ENCODE data around the gene ZNF239.
A peak's percentile ranks its signal among the peaks of the same experiment; 100 is the strongest.
"Not testable (repeated sequence)": the region's sequence is repeated elsewhere in the genome, so short reads cannot be mapped to it uniquely, and the experiment has no call there.

The ZNF239 gene

DNA sequence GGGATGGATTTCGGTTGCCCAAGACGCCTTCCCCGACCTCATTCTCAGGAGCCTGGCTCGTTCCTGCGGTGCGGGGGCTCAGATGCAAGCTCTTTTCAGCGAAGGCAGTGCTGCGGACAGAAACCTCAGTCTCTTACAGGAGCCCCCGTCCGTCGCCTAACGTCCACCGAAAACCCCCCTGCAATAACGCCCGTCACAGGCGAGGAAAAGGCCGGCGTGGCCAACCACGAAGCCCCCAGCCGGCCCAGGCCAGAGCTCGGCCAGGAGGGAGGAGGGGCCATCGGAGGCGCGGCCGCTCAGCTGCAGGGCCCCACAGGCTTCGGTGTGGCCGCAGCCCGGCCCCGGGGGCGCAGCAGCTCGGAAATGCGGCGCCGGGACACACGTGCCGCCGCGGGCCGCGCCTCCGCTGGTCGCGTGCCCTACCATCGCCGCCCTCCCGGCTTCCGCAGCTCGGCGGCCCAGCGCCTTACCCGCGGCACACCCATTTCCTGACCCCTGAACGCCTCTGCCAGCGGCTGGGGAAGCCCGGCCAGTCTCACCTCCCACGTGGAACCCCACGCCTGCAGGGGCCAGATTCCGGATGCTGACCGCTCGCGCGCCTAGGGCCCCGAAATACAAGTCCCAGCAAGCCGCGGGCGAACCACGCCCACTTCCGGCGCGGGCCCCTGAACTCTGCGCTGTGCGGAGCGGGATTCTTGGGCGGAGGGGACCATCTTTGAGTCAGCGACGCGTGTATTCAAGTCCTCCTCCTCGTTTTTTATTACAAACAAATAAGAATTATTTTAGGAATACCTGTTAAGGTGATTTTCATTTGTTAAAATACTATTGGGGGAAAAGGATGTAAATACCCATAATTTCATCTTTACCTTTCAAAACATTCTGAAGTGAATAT lies at the start of gene ZNF239:
Gene ZNF239, minus strand, starts transcription at position 616 of the 892 bp plus-strand sequence. CDS start 16,537 bp downstream, outside the sequence.
- Mint-ChIP-seq H3K9me3 (peaks cover 15% of the 10 kb centered on the region), H3K4me3 (peak within 1 kb of the TSS; percentile 91), H3K27me3 (no peaks in the 10 kb centered on the region), H3K36me3 (peaks cover 8% of the 10 kb centered on the region), H3K27ac (peak within 1 kb of the TSS; percentile 96), H3K4me1 (peaks cover 60% of the 10 kb centered on the region)

DNA sequence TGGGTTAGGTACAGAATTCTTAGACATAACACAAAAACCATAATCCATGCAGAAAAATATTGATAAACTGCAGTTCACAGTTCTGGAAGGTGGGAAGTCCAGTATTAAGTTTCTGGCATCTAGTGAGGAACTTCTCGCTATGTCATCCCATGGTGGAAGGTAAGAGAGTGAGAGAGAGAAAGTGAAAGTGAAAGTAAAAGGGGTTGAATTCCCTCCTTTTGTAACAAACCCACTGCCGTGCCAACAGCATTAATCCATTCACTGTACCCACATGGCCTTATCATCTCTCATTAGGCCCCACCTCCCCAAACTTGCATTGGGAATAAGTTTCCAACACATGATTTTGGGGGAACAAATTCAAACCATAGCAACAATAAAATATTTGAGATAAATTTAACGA lies 48.9 kb upstream of the ZNF239 start:
- peaks cover 11% of the 10 kb centered on the region for H3K36me3 Mint-ChIP-seq
- H3K27ac Mint-ChIP-seq: peak overlapping the region; percentile 86
- peaks cover 21% of the 10 kb centered on the region for H3K4me1 Mint-ChIP-seq
- no peaks in the 10 kb centered on the region for H3K27me3 Mint-ChIP-seq
- peaks cover 19% of the 10 kb centered on the region for H3K9me3 Mint-ChIP-seq
- peak overlapping the region; percentile 78 for H3K4me3 Mint-ChIP-seq

DNA sequence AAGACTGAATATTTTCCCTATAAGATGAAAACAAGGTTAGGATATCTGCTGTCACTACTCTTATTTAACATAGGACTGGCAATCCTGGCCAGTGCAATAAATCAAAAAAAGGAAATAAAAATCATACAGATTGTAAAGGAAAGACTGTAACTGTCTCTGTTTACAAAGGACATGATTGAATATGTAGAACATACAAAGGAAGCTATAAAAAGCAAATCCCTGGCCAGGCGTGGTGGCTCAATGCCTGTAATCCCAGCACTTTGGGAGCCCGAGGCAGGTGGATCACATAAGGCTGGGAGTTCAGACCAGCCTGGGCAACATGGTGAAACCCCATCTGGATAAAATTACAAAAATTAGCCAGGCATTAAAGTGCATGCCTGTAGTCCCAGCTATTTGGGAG lies 47.6 kb upstream of the ZNF239 start:
- Mint-ChIP-seq H3K27me3 (no peaks in the 10 kb centered on the region), H3K36me3 (peaks cover 15% of the 10 kb centered on the region), H3K27ac (no peak overlapping the region), H3K4me3 (no peak overlapping the region), H3K9me3 (peaks cover 12% of the 10 kb centered on the region), H3K4me1 (peaks cover 21% of the 10 kb centered on the region)

DNA sequence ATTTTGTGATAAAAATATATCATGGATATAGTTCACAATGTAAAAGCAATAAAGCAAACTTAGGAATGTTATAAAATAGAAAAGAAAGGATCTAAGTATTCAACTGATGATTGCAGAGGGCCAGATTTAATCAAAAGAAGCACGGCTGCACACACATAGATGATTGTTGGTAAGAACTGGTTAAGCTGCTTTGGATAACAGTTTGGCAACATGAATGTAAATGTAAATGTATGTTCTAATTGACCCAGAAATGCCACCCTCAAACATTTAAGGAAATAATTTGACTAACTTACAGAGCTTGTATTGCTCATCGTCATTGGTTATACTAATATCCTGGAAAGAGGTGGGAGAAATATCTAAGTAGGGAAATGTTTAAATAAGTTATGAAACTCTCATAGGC lies 45.0 kb upstream of the ZNF239 start:
- no peak overlapping the region for H3K27ac Mint-ChIP-seq
- H3K4me1 Mint-ChIP-seq: peaks cover 21% of the 10 kb centered on the region
- peaks cover 36% of the 10 kb centered on the region for H3K36me3 Mint-ChIP-seq
- H3K27me3 Mint-ChIP-seq: no peaks in the 10 kb centered on the region
- no peak overlapping the region for H3K4me3 Mint-ChIP-seq
- peaks cover 17% of the 10 kb centered on the region for H3K9me3 Mint-ChIP-seq

DNA sequence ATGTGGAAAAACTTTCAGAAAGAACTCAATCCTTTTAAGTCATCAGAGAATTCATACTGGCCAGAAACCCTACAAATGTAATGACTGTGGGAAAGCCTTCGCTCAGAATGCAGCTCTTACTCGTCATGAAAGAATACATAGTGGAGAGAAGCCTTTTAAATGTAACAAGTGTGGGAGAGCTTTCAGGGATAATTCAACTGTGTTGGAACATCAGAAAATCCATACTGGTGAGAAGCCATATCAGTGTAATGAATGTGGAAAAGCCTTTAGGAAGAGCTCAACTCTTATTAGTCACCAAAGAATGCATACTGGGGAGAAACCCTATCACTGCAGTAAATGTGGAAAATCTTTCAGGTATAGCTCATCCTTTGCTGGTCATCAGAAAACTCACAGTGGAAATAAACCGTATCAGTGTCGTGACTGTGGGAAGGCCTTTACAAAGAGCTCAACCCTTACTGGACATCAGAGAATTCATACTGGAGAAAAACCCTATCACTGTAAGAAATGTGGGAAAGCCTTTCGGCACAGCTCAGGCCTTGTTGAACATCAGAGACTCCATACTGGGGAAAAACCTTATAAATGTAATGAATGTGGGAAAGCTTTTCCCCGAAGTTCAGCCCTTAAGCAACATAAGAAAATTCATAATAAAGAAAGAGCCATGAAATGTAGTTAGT lies 42.4 kb upstream of the ZNF239 start:
- Mint-ChIP-seq H3K9me3 (peaks cover 15% of the 10 kb centered on the region), H3K36me3 (peaks cover 52% of the 10 kb centered on the region), H3K27ac (no peak overlapping the region)

DNA sequence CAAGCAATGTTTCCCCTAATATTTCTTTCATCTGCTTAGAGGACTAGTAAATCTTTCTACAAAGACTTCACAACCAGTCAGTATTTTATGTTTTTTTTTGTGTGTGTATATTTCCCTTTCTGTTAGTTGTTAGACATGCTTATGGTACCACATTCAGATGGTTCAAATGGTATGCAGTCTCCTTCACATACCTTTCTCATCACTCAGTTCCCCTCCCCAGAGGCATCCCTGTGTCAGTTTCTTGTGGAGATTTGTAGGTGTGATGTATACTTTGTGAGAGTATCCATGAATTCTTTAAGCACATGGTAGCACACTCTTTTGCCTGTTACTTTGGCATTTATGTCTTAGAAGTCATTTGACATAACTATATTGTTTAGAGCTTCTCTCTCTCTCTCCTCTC lies 36.2 kb upstream of the ZNF239 start:
- no peak overlapping the region for H3K4me3 Mint-ChIP-seq
- peaks cover 58% of the 10 kb centered on the region for H3K4me1 Mint-ChIP-seq
- peaks cover 56% of the 10 kb centered on the region for H3K36me3 Mint-ChIP-seq
- no peak overlapping the region for H3K27ac Mint-ChIP-seq
- H3K9me3 Mint-ChIP-seq: peaks cover 15% of the 10 kb centered on the region
- no peaks in the 10 kb centered on the region for H3K27me3 Mint-ChIP-seq

More for the DNA sequence above, 42.4 kb upstream of the ZNF239 start:
- no peak overlapping the region for H3K4me3 Mint-ChIP-seq
- H3K4me1 Mint-ChIP-seq: peaks cover 14% of the 10 kb centered on the region
- H3K27me3 Mint-ChIP-seq: no peaks in the 10 kb centered on the region

DNA sequence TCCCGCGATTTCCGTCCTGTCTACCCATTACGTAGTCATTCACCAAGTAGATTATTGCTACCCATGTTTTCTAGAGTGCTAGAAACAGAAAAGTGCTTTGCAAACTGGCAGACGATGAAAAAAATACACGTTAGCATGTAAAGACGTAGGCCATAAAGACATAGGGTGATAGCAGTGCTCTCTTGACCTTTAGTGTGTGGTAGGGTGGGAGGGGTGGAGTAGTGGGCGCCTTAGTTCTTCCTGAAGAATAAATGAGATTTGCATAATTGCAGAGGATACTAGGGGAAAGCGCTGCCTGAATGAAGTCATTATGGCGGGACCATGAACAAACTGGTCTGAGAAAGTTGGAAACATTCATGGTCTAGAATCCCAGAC lies 32.8 kb upstream of the ZNF239 start:
- H3K27ac Mint-ChIP-seq: peak overlapping the region; percentile 42
- no peaks in the 10 kb centered on the region for H3K9me3 Mint-ChIP-seq
- H3K36me3 Mint-ChIP-seq: peaks cover 32% of the 10 kb centered on the region
- peaks cover 51% of the 10 kb centered on the region for H3K4me1 Mint-ChIP-seq
- peak overlapping the region; percentile 87 for H3K4me3 Mint-ChIP-seq
- H3K27me3 Mint-ChIP-seq: no peaks in the 10 kb centered on the region

DNA sequence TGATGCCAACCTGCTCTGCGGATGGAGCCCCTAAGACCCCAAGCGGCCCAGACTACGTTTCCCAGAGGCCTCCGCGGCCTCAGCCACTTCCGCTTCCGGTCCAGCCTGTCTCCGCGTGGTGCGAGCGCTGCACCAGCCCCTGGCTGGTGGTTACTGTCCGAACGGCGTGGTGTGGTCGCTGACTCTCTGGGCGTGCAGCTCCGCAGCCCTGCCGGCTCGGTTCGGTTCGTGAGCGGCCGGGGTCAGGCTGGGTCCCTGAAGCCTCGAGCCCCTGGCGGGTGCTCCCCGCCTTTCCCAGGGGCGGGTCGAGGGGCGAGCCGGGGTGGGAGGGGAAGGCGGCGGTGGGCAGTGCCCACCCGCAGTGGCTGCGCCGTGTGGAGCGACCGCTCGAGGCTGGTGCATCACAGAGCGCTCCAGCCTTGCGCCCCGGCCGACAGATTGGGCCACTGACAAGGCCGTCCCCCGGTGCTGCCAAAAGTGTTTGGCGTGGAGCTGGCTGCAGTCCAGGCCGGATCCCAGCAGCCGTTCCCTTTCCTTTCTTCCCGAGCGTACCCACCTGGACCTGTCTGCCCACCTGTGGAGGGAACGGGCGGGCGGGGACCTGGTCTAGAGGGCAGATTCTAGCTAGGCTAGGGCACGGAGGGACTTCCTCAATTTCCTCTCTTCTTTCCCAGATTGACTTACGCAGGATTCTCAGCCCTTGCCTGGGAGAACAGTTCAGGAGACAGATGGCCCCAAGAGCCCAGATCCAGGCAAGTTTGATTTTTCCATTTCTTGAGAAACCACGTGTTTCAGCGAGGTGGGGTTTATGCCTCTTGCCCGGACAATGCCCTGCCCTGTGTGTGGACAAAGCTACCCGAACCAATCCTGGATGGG lies 32.1 kb upstream of the ZNF239 start, which contains the start of gene ZNF485:
Gene ZNF485, plus strand, starts transcription at position 116 of the 876 bp plus-strand sequence. Its CDS starts 613 bp downstream, at position 729.
- H3K36me3 Mint-ChIP-seq: peaks cover 25% of the 10 kb centered on the region
- no peaks in the 10 kb centered on the region for H3K9me3 Mint-ChIP-seq
- no peaks in the 10 kb centered on the region for H3K27me3 Mint-ChIP-seq
- H3K27ac Mint-ChIP-seq: peak within 1 kb of the TSS; percentile 93
- peaks cover 47% of the 10 kb centered on the region for H3K4me1 Mint-ChIP-seq
- H3K4me3 Mint-ChIP-seq: peak within 1 kb of the TSS; percentile 89

DNA sequence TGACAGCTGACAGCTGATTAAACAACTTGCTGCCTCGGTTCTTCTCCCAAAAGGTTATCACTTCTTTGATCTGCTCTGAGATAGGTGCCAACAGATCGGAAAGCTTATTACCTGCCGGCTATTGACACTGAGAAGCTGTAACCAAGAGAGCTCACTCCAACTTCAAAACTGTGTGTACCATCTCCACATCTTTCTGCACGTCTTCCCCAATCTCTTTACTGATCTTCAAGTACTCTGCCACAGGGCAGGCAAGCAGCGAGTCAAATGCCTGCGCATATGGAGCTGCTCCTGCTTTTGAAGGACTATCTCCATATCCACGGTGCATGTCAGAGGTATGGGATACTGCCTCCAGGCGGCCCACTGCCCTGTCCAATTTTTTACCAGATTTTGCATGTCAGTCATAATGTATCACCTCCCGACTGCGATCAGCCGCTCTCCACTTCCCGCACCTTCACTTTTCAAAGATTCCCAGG lies 31.5 kb upstream of the ZNF239 start:
- no peaks in the 10 kb centered on the region for H3K9me3 Mint-ChIP-seq
- H3K36me3 Mint-ChIP-seq: peaks cover 22% of the 10 kb centered on the region
- H3K4me3 Mint-ChIP-seq: peak overlapping the region; percentile 89
- peaks cover 47% of the 10 kb centered on the region for H3K4me1 Mint-ChIP-seq
- no peaks in the 10 kb centered on the region for H3K27me3 Mint-ChIP-seq
- peak overlapping the region; percentile 93 for H3K27ac Mint-ChIP-seq

DNA sequence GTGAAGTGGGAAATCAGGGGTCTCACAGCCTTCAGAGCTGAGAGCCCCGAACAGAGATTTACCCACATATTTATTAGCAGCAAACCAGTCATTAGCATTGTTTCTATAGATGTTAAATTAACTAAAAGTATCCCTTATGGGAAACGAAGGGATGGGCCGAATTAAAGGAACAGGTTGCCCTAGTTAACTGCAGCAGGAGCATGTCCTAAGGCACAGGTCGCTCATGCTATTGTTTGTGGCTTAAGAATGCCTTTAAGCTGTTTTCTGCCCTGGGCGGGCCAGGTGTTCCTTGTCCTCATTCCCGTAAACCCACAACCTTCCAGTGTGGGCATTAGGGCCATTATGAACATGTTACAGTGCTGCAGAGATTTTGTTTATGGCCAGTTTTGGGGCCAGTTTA lies 27.2 kb upstream of the ZNF239 start:
- H3K4me1 Mint-ChIP-seq: peaks cover 18% of the 10 kb centered on the region
- H3K27ac Mint-ChIP-seq, H3K9me3 Mint-ChIP-seq, H3K4me3 Mint-ChIP-seq, H3K36me3 Mint-ChIP-seq, H3K27me3 Mint-ChIP-seq: not testable (repeated sequence)

DNA sequence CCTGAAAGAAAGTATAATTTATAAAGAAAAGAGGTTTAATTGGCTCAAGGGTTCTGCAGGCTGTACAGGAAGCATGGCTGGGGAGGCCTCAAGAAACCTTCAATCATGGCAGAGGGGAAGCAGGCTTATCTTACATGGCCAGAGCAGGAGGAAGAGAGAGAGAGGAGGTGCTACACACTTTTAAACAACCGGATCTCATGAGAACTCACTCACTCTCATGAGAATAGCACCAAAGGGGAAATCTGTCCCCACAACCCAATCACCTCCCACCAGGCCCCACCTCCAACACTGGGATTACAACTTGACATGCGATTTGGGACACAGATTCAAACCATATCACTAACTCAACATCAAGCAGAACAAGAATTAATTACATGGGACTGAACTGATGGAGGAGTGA lies 24.9 kb upstream of the ZNF239 start:
- no peak overlapping the region for H3K4me3 Mint-ChIP-seq
- H3K27me3 Mint-ChIP-seq: no peaks in the 10 kb centered on the region
- H3K36me3 Mint-ChIP-seq: no peaks in the 10 kb centered on the region
- no peaks in the 10 kb centered on the region for H3K9me3 Mint-ChIP-seq
- H3K4me1 Mint-ChIP-seq: peaks cover 33% of the 10 kb centered on the region
- no peak overlapping the region for H3K27ac Mint-ChIP-seq

DNA sequence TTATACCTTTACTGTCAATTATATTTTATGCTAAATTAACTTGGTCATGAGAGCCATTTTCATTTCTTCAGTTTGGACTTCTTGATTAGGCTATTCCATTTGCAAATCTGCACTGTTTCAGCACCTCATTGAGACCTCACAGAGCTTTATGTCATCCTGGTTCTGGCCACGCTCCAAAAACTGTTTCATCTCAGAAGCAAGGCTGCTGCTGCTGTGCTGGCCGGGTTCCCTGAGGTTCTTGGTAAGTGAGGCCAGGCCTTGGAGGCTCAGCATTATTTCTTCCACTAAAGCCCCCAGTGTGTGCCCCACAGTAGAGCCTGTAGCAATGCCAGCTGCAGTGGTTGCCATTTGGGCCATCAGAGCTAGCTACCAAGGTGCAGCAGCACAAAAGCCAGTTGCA lies 24.0 kb upstream of the ZNF239 start:
- no peak overlapping the region for H3K4me3 Mint-ChIP-seq
- H3K27ac Mint-ChIP-seq: peak overlapping the region; percentile 65
- H3K4me1 Mint-ChIP-seq: peaks cover 36% of the 10 kb centered on the region
- H3K36me3 Mint-ChIP-seq: peaks cover 3% of the 10 kb centered on the region
- H3K27me3 Mint-ChIP-seq: no peaks in the 10 kb centered on the region
- H3K9me3 Mint-ChIP-seq: no peaks in the 10 kb centered on the region

DNA sequence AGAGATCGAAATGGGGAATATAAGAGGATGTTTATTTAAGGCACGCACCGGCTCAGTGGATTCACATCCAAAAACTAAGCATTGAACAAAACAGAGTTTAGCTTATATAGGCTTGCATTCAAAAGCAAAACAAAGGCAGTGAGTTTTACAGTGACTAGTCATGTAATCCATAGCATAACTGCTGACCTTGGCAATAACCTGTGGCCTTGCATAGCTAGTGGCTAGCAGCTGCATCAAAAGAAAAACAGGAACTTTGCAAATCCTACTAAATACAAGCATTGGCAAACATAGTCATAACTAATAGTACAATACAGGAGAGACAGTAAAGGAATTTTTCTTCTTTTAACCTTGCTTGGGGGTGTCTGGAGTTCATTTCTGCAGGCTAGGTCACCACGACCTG lies 22.1 kb upstream of the ZNF239 start:
- no peaks in the 10 kb centered on the region for H3K27me3 Mint-ChIP-seq
- H3K4me3 Mint-ChIP-seq: no peak overlapping the region
- peaks cover 36% of the 10 kb centered on the region for H3K4me1 Mint-ChIP-seq
- peaks cover 5% of the 10 kb centered on the region for H3K36me3 Mint-ChIP-seq
- no peak overlapping the region for H3K27ac Mint-ChIP-seq
- H3K9me3 Mint-ChIP-seq: no peaks in the 10 kb centered on the region

DNA sequence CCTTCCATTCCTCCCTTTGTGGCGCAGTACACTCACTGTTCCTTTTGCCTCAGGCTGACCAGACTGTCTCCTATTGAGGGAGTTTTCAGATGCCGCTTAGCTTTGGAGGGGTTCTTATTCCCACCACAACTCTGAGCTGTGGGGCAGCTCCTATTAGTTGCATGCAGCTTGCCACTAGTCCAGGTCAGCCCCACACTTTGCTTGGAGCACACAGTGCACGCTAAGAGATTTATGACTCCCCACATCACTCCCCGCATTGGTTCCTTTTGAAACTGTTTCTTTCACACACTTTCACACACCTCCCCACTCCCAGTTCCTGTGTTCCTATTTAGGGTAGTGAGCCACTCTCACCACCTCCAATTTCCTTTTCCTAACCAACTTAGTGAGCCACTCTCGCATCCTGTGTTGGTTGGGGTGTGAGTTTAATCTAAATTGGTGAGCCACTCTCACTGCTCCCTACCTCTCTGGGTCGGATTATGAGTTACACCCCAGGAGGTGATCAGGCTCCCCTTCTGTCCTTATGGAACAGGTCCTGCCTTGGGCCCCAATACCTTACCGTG lies 21.4 kb upstream of the ZNF239 start:
- Mint-ChIP-seq H3K4me3 (peak overlapping the region; percentile 71), H3K27ac (no peak overlapping the region), H3K4me1 (peaks cover 36% of the 10 kb centered on the region), H3K36me3 (peaks cover 5% of the 10 kb centered on the region), H3K27me3 (no peaks in the 10 kb centered on the region), H3K9me3 (no peaks in the 10 kb centered on the region)

Measured in activated naive CD4-positive, alpha-beta T cell treated with anti-CD3 and anti-CD28 coated beads, Interleukin-2, amount 50 U/mL, for 24 hours (primary cell).